GM10266 (cell line): ENCODE measurements around the gene FOXF1.

Experiments
- DNase-seq: peaks from one replicate; pipeline ENCODE4 v3.0.0; 2012; ENCODE audit errors: extremely low spot score
- TF ChIP-seq, protein P1 (sequence below): IDR thresholded peaks from 2 replicates; pipeline ENCODE4 v1.5.1; 2012; ENCODE audit warnings: mild to moderate bottlenecking, low read depth; ENCODE audit not compliant: control insufficient read depth, insufficient read depth; ENCODE audit errors: missing control alignments

Gene FOXF1

GRCh38 chr16:86537486-86537885, 27.2 kb downstream of the FOXF1 start:
- TF ChIP-seq, protein P1, sequence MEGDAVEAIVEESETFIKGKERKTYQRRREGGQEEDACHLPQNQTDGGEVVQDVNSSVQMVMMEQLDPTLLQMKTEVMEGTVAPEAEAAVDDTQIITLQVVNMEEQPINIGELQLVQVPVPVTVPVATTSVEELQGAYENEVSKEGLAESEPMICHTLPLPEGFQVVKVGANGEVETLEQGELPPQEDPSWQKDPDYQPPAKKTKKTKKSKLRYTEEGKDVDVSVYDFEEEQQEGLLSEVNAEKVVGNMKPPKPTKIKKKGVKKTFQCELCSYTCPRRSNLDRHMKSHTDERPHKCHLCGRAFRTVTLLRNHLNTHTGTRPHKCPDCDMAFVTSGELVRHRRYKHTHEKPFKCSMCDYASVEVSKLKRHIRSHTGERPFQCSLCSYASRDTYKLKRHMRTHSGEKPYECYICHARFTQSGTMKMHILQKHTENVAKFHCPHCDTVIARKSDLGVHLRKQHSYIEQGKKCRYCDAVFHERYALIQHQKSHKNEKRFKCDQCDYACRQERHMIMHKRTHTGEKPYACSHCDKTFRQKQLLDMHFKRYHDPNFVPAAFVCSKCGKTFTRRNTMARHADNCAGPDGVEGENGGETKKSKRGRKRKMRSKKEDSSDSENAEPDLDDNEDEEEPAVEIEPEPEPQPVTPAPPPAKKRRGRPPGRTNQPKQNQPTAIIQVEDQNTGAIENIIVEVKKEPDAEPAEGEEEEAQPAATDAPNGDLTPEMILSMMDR, result no peak
- no peak for DNase-seq

DNA sequence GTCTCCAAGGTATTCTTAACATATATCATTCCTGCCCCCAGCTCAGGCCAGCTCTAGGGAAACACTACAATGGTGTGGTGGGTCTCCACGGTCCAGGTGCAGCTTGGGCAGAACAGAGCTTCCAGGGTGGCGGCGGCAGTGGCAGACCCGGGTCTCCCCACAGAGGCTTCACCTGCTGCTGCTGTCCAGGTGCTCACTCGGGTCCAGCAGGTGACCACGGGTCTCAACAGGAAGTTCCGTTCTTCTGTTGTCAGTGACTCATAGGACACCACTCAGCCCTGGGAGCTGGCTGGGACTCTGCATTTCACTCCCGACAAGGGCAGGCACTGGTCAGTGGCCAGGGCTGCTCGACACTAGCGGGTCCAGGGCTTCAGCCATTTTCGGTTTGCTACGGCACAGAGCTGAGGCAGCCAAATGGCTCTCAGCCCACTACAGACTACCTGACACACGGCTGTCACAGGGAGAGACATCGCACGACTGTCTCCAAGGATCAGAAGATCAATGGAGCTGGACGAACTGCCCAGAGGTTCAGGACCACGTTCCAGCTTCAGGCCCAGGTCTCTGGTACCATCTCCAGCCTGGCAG, 28.0 kb downstream of the FOXF1 start:
- DNase-seq, result no peak
- TF ChIP-seq, protein P1, result no peak

GRCh38 chr16:86540894-86541293, 30.6 kb downstream of the FOXF1 start:
- TF ChIP-seq, protein P1, result no peak
- no peak for DNase-seq

GRCh38 chr16:86541560-86541959, 31.2 kb downstream of the FOXF1 start:
- TF ChIP-seq, protein P1, result no peak
- DNase-seq, result no peak

DNA sequence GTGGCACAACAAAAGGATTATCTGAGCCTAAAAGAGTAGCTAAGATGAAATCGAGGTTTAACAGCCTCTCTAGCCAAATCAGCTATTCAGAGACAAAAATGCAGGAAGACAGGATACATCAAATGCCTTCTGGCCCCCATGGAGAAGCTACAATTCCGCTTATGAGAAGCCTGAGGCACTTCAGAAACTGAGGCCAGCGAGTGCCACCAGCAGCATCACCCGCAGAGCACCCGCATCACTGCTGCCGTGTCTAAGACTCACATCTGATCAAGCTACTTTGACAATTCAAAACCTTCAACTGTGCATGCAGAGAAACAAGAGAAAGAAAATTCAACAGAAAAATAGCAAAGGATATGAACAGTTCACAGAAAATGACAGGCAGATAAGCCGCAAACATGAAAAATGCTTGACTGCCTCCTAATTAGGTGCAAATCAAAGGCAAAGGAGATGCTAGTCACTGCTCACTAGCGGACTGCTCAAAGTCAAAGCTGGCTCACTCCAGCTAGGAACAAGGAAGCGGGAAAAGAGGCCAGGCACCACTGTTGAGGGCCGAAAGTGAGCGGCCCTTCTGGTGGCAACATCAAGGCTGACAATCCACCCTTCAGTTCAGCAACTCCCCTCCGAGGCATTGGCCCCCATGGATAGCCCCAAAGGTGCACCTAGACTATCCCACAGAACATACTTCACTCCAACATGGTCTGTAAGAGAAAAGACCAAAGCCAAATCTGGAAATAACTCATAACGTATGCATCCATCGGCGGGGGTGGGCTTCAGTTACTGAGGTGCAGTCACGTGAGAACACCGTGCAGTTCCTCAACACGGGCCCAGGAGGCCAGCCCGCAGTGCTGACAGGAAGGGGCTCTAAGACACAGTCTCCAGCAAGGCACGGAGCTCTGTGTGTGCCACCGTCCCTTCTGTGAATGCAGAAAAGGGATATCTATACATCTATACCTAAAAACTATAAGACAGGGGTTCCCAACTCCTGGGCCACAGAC, 32.7 kb downstream of the FOXF1 start:
- TF ChIP-seq, protein P1, result no peak
- DNase-seq, result no peak

DNA sequence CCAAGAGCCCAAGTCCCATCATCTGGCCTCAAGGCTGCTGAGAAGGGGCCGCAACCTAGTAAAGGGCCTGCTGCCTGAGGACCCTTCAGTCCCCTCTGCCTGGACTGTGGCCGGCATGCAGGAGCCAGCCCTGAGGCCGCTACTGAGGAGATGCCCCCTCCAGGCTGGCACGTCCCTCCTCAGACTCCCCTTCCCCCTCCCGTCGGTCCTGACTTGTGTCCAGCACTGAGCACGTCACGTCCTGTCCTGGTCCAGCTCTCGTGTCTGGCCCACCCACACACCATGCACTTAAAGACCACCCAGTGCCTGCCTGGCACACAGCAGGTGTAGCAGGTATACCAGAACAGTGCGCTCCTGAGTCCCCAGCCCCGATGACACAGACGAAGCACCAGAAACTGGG, 35.2 kb downstream of the FOXF1 start:
- TF ChIP-seq, protein P1, result no peak
- no peak for DNase-seq

- no peak for DNase-seq
- TF ChIP-seq, protein P1, result no peak
Observed at GRCh38 chr16:86545954-86546637, 35.8 kb downstream of the FOXF1 start.
